Right lobe of liver (tissue), 6 donors: Measurements from ENCODE around the gene MME. TPM values are rescaled to one million over a fixed set of nuclear protein-coding genes. Genes with fewer than 3 reads are reported as not detected.

Experiments used
- ATAC-seq, 4 donors: fragments of 200-7000 bp; cut with Tn5 transposase; one replicate each; pipeline ENCODE4 v1.9.1; 2020; ENCODE audit warnings: mild to moderate bottlenecking in 4 of 4, moderate library complexity in 4 of 4
- DNase-seq, 3 donors: peaks; one replicate each; pipeline ENCODE4 v3.0.0-alpha.2; 2020
- H3K27ac ChIP-seq, 3 donors: fragments of 200-600 bp; one replicate each; pipeline ENCODE4 v1.8.0; 2022
- H3K27me3 ChIP-seq, 2 donors: fragments of 200-600 bp; one replicate each; pipeline ENCODE4 v1.8.0; 2022
- H3K36me3 ChIP-seq, 4 donors: fragments of 200-600 bp; sonication (generic) in 1 of 4; one replicate each; pipeline versions ENCODE4 v1.5.1 to v1.8.0; 2017 to 2022; ENCODE audit warnings: control low read depth in 1 of 4
- H3K4me1 ChIP-seq, 4 donors: fragments of 200-600 bp; sonication (generic) in 1 of 4; one replicate each; pipeline versions ENCODE4 v1.5.1 to v1.8.0; 2017 to 2022; ENCODE audit warnings: control low read depth in 1 of 4
- H3K4me3 ChIP-seq, 3 donors: fragments of 200-600 bp; one replicate each; pipeline ENCODE4 v1.8.0; 2022
- H3K9me3 ChIP-seq, 4 donors: fragments of 200-600 bp; sonication (generic) in 1 of 4; one replicate each; pipeline versions ENCODE4 v1.5.1 to v1.8.0; 2017 to 2022; ENCODE audit warnings: control low read depth in 1 of 4
- POLR2A ChIP-seq: fragments of 450-650 bp; IDR thresholded peaks from one replicate; pipeline ENCODE4 v1.6.1; 2017; ENCODE audit warnings: antibody characterized with exemption, mild to moderate bottlenecking
- WGBS: methylation state at CpG from one replicate; pipeline ENCODE4 v1.1.6; 2018; ENCODE audit warnings: low coverage, low lambda C conversion rate; ENCODE audit not compliant: insufficient coverage; ENCODE audit errors: missing lambda C conversion rate; 5-methylcytosine and 5-hydroxymethylcytosine counted together
- intact Hi-C, 2 donors: fragments of 100-400 bp; cut with DNase I; formaldehyde crosslinking; loops; one replicate each; pipeline versions ENCODE4 v1.11.2 to v1.14.1; 2022
- total RNA-seq, 6 experiments: library from RNA; depleted of rRNA in 2 of 6; stranded (reverse); fragments of >200 nt in 2 of 6; fragmentation: NEBNext Ultra II Directional in 3 of 6; extraction: Animal tissue kit (Norgen Biotek cat#: 25700) in 3 of 6; gene quantifications; one replicate each; pipeline versions ENCODE4 v1.1.0 to v1.2.4, GENCODE V29; 2016 to 2023
- TF ChIP-seq, protein P1 (sequence below), 4 donors: fragments of 200-600 bp in 3 of 4; fragments of 450-650 bp in 1 of 4; IDR thresholded peaks; one replicate each; pipeline versions ENCODE4 v1.5.1 to v1.8.0; 2016 to 2022; ENCODE audit warnings: antibody characterized with exemption in 4 of 4, mild to moderate bottlenecking in 2 of 4
- donor health status: DM: no; HTN: yes; CAD: no.
- donor health status: DM: no; HTN: no; CAD: no.
- donor health status: DM: no; HTN: no; CAD: no.
- donor health status: DM: no; HTN: yes; CAD: no.
- donor health status: DM: no; HTN: yes; CAD: no.

MME gene
- total RNA-seq, 6 experiments from 2014 or later: 9.9 to 79.1 (median 35.1) TPM

GRCh38 chr3:155078711-155079467 lies 1.2 kb upstream of the MME start:
- 17% methylated on average over 17 of the region's 18 CpGs for WGBS
- Histone ChIP-seq H3K4me3 (peak overlapping the region; percentile 50 to 69 (median 60)), H3K27ac (no peak overlapping the region), H3K9me3 (no peaks in the 10 kb centered on the region), H3K36me3 (no peaks in the 10 kb centered on the region), H3K27me3 (no peaks in the 10 kb centered on the region), H3K4me1 (peaks cover 0 to 11% (median 0%) of the 10 kb centered on the region in 4 donors)
- DNase-seq (no peak), ATAC-seq (no peak)
- intact Hi-C loops: no loop called here
- TF ChIP-seq, protein P1, sequence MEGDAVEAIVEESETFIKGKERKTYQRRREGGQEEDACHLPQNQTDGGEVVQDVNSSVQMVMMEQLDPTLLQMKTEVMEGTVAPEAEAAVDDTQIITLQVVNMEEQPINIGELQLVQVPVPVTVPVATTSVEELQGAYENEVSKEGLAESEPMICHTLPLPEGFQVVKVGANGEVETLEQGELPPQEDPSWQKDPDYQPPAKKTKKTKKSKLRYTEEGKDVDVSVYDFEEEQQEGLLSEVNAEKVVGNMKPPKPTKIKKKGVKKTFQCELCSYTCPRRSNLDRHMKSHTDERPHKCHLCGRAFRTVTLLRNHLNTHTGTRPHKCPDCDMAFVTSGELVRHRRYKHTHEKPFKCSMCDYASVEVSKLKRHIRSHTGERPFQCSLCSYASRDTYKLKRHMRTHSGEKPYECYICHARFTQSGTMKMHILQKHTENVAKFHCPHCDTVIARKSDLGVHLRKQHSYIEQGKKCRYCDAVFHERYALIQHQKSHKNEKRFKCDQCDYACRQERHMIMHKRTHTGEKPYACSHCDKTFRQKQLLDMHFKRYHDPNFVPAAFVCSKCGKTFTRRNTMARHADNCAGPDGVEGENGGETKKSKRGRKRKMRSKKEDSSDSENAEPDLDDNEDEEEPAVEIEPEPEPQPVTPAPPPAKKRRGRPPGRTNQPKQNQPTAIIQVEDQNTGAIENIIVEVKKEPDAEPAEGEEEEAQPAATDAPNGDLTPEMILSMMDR (IDR thresholded peaks at IDR 0.05): no peak
- no peak for TF ChIP-seq POLR2A

- H3K27me3 ChIP-seq: no peaks in the 10 kb centered on the region
- intact Hi-C loops: no loop called here
- H3K4me1 ChIP-seq: peaks cover 0 to 11% (median 0%) of the 10 kb centered on the region in 4 donors
- WGBS: 0% methylated on average over 1 of the region's 21 CpGs
- H3K4me3 ChIP-seq: peak overlapping the region; percentile 50 to 69 (median 60)
- DNase-seq (no peak), ATAC-seq (peak in 3 of 4 donors; percentile 15 to 50 (median 41))
- no peak overlapping the region for H3K27ac ChIP-seq
- no peaks in the 10 kb centered on the region for H3K9me3 ChIP-seq
- no peaks in the 10 kb centered on the region for H3K36me3 ChIP-seq
- TF ChIP-seq POLR2A: no peak
- TF ChIP-seq, protein P1 (IDR thresholded peaks at IDR 0.05): no peak
These were observed 712 bp upstream of the MME start for GRCh38 chr3:155079468-155079745.

- H3K4me1 ChIP-seq: peaks cover 0 to 11% (median 0%) of the 10 kb centered on the region in 4 donors
These were observed 573 bp downstream of the MME start for GRCh38 chr3:155080692-155081091.

GRCh38 chr3:155083313-155083905 lies 3.3 kb downstream of the MME start:
- 58% methylated on average over 2 of the region's 2 CpGs for WGBS

More at GRCh38 chr3:155080692-155081091, 573 bp downstream of the MME start:
- peaks cover 0 to 8% (median 0%) of the 10 kb centered on the region in 4 donors for H3K36me3 ChIP-seq
- no peak for DNase-seq
- H3K27ac ChIP-seq: peak overlapping the region in 2 of 3 donors; percentile 56 to 73
- no peaks in the 10 kb centered on the region for H3K27me3 ChIP-seq
- 15% methylated on average over 8 of the region's 8 CpGs for WGBS
- H3K9me3 ChIP-seq: no peaks in the 10 kb centered on the region
- H3K4me3 ChIP-seq: peak overlapping the region; percentile 50 to 69 (median 60)
- intact Hi-C loops: no loop called here
- TF ChIP-seq, protein P1 (IDR thresholded peaks at IDR 0.05): no peak
- TF ChIP-seq POLR2A: no peak
- peak in 3 of 4 donors; percentile 4 to 12 (median 7) for ATAC-seq

More at GRCh38 chr3:155083313-155083905, 3.3 kb downstream of the MME start:
- no peak for TF ChIP-seq POLR2A
- TF ChIP-seq, protein P1 (IDR thresholded peaks at IDR 0.05): no peak
- no peaks in the 10 kb centered on the region for H3K27me3 ChIP-seq
- H3K36me3 ChIP-seq: peaks cover 0 to 8% (median 0%) of the 10 kb centered on the region in 4 donors
- ATAC-seq (no peak), DNase-seq (no peak)
- no peaks in the 10 kb centered on the region for H3K9me3 ChIP-seq
- intact Hi-C loops: no loop called here
- H3K4me3 ChIP-seq: no peak overlapping the region
- H3K4me1 ChIP-seq: peaks cover 0 to 11% (median 0%) of the 10 kb centered on the region in 4 donors
- no peak overlapping the region for H3K27ac ChIP-seq
